CD4-positive, alpha-beta T cell treated with Interleukin-21 for 1 hour (primary cell): Measurements from ENCODE around the gene UNC5CL.

Experiments used
- DNase-seq: peaks from one replicate; pipeline ENCODE4 v3.0.0-alpha.2; 2020

The UNC5CL gene, protein sequence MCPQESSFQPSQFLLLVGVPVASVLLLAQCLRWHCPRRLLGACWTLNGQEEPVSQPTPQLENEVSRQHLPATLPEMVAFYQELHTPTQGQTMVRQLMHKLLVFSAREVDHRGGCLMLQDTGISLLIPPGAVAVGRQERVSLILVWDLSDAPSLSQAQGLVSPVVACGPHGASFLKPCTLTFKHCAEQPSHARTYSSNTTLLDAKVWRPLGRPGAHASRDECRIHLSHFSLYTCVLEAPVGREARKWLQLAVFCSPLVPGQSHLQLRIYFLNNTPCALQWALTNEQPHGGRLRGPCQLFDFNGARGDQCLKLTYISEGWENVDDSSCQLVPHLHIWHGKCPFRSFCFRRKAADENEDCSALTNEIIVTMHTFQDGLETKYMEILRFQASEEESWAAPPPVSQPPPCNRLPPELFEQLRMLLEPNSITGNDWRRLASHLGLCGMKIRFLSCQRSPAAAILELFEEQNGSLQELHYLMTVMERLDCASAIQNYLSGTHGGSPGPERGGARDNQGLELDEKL

DNA sequence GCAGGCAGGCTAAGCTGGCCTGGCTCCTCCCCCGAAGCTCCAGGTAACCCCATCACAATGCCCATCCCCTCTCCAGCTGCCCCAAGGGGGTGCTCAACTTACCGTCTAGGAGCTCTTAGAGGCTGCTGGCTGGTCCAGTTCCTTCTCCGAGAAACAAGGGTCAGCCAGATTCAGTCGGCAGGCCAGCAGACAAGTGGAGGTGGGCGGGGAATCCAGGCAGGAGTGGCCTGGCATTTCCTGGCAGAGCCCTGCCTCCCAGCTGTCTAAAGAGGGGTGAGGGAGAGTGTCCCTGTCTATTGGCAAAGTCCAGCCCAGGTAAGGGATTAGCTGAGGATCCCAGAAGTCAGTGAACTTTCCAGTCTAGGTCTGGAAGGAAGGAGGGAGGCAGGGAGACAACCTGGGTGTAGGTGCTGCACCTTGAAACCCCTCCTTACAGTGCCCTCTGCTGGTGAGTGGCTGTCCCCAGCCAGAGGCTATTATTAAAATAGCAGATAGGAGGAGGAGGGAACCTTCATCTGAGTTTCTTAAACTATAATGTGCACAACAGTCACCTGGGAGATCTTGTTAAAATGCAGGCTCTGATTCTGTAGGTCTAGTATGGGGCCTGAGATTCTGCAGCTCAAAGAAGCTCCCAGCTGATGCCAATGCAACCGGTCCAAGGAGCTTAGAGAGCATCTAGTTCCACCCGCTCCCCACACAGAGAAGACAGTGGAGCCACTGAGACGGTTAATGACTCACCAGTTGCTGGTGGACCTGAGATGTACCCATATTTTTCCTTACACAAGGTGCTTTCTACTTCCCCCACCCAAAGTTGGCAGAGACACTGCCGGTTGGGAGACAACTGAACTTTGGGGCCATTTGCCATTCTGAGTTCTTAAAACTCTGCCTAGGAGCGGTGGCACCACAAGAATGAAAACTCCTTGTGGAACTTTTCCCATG, at the start of gene UNC5CL:
UNC5CL (minus strand) TSS at position 162 of the 939 bp plus-strand sequence. CDS start 4,147 bp downstream, outside the sequence.
- DNase-seq = peak; percentile 56

DNA sequence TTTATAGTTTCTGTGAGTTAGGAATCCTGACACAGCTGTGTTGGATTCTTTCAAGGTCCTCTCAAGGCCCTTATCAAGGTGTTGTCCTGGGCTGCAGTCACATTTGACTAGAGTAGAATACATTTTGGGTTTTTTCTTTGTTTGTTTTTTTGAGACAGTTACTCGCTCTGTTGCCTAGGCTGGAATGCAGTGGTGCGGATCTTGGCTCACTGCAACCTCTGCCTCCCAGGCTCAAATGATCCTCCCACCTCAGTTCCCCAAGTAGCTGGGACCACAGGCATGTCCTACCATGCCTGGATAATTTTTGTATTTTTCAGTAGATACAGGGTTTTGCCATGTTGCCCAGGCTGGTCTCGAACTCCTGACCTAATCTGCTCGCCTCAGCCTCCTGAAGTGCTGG, 49.4 kb upstream of the UNC5CL start:
- no peak for DNase-seq

DNA sequence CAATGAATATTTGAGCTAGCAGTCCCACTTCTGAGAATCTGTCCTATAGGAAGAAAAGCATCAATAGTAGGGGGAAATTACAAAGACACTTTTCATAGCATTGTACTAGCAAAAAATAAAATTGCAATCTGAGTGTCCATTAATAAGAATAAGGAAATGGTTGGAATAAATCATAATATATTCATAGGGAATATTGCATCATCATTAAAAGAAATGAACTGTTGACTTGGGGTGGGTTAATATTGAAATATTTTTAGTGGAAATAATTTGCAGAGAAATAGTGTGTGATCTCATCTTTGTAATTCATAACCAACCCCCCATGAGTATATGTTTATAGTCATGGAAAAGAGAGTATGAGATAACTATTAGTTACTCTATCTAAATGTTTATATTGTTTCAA, 46.2 kb upstream of the UNC5CL start:
- no peak for DNase-seq

DNA sequence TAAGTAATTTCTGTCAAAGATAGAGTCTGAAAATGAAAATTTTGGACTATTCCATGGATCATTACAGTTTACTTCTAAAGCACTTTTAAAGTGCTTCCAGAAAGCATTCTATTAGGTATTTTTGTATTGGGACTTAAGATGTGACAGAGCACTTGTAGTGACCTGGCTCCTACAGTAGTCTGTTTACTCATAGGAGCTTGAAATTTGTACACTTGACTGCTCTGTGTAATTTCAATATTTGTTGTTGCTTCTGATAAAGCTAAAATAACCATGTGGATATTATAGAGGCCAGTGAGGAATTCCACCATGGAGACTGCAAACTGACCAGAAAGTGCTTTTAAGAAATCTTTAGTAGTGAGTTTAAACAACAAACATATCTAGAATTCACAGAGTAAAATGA, 44.1 kb upstream of the UNC5CL start:
- no peak for DNase-seq

DNA sequence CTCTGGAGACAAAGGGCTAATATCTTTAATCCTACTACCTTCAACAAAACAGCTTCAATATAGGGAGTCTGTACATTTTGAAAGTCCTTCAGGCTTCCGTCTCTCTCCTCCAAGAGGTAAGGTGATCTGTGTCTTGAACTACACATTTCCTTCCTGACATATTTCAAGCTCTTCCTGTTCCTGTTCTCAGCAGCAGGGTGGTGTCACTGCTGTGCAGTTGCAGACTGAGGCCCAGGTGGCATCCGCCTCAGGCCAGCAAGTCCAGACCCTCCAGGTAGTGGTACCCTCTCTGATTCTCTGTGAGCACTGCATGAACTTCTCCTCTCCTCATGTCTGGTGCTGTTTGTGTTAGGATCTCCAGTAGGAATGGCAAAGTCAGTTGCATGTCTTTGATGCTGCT, 41.6 kb upstream of the UNC5CL start:
- peak; percentile 43 for DNase-seq

DNA sequence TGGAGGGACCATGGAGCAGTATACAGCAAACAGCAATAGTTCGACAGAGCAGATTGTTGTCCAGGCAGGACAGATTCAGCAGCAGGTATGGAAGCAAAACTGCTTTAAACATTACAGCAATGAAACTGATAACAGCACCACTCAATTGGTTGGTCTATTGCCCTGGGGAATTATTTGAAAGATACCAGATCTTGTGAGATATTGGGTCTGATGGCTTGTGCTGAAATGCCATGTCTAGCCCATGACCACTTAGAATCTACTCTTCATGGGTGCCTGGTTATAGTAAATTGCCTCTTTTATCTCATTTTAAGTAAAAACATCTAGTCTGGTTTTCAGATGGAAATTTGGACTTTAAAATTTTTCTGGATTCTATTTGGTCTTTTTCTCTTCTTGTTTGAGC, 40.1 kb upstream of the UNC5CL start:
- DNase-seq = no peak

DNA sequence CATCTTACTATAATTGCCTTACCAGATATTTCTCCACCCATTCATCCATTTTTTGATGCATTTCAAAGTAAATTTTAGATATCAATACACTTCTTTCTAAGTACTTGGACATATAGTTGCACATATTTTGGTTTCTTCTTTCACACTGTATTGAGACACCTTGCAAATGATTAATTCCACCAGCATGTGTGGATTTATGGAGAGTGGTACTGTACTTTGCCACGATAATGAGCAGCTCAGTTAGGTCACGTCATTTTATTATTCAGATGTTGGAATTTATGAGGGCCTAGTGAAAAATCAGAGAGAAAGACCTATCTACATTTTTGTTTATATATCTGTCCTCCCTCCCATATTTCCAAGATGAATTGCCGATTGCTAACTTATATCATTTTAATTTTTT, 39.1 kb upstream of the UNC5CL start:
- no peak for DNase-seq

DNA sequence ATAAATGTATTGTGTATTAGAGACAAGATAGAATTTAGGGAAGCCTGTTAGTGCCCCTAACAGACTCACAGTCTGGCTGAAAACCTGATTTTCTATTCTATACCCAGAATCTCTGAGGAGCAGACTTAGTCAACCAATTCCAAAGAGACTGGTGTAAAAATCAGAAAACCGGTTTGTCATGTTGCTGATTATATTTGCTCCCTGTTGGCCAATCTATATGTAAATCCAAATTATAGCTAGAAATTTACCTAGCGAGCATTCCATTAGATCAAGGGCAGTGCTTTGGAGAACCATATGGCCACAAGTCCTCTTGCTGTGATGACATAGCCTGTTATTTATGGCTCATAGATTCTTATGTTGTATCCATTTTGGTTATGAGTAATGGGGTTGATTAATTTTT, 38.5 kb upstream of the UNC5CL start:
- no peak for DNase-seq

DNA sequence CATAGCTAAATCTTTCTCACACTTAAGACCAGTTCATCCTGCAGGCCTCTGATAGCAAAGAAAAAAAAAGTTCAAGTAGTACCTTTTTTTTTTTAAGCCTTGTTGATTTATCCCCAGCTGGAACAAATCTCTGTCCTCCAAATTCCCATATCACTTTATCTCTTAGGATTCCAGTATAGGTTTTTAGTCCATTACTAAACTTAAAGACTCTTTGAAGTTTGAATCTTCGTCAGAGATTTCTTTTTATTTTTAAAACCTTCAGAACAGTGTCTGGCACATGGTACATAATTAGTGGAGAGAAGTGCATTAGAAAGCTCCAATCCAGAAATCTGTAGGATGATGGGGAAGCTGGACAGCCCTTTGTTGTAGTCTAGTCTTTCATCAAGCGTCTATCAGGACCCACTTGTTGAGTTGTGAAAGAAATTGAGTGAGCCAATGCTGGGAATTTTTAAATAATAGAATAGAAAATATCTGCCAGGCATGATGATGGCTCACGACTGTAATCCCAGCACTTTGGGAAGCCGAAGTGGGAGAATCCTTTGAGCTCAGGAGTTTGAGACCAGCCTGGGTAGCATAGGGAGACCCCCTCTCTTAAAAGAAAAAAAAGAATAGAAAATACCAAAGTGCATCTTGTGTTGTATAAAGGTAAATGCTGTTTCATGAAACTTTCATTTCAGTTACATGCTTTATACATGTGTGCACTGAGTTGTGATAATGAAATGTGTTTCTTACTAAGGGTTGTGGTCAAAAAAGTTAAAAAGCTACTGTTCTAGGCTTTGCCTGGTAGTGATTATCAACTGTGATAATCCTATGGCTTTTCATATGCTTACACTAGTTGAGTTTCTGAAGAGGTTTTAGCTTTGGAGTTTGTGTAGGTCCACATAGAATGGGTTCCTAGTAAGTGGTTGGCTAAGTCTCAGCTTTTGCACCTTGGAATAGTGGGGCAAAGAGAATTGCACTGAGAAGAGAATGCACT, 36.9 kb upstream of the UNC5CL start:
- no peak for DNase-seq

DNA sequence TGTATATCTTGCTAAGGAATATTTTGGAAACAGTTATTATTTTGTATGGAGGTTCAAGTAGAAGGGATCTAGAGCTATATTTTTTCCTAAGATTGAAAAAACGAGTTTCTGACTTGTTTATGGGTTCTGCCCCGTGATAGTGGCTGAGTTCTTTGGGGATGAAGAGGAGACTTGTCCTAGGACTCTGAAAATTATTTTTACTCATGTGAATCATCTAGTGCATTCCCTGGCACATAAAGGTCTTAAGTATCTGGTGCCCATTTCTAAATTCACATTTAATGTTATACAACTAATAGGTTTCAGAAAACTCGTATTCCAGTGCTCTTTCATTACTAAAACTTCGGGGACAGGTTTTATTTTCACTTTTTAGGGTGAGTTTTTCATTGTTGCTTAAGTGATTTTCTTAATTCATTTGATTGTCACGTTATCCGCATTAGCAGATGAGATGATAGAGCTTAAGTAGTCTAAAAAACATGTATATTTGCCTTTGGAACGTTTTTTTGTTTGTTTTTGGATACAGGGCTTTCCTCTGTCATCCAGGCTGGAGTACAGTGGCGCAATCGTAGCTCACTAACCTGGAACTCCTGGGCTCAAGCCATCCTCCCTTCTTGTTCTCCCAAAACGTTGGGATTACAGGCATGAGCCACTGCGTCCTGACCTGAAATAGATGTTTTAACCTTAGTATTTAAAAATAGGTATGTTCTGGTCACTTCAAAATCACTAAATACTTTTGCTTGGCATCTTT, 35.8 kb upstream of the UNC5CL start:
- DNase-seq = no peak

DNA sequence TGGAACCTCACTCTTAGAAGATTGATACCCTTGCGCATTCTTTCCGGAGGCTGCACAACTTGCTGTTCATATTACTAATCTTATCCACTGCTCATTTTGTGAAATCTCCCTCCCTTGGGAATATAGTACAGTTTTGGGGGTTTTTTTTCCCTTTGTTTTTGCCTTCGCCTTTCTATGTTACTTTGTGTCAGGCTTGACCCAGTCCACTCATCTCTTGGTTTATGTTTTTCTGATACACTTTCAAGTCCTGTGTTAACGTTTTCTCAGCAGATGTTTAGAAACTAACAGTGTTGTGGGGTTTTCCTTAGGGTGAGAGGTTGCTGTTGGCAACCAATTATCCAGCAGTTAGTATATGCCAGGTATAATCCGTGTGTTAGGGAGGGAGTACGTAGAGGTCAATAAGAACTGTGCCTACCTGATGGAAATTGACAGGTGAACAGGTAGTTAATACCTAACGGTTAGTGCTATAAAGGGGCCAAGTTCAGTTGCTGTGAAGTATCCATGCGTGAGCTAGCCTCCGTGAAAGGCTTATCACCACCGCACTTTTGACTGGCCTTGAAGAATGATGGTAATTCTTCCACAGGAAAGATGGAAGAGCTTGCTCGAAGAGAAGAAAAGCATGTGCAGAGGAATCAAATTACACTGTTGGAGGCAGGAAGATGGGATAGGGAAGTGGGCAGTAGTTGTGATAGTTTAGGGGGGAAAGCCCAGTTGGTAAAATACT, 35.1 kb upstream of the UNC5CL start:
- DNase-seq = peak; percentile 64

DNA sequence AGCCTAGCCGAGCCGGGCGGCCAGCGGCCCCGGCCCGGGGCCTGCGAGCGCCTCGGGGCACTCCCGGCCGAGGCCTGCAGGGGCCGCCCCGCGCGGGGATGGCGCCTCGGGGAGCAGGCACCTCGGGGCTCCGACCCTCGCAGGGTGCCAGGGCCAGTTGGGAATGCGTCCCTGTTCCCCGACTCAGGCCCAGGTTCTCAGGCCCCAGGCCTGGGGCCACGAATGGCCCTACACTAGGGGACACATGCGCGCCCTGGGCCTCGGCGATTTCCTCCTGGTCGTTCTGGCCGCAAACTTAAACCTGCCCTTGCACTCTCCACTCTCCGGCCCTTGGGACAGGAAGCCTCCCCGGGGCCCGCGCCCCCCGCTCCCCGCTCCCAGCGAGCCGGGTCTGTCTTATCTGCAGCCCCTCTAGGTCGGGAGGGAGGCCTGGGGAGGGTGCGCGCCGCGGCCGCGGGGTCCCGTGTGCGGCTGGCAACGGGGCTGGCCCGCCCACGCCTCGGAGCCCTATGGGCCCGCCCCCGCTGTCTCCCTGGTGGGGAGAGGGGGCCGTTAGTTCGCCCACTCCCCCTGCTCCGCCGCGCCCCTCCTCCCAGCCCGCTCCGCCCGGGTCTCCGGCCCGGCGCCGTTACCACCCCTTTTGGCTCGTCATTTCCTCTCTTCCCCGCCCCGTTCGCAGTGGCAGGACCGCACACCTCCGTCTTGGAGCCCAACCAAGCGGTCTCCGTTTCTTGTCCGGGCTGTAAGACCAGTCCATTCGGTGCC, 34.4 kb upstream of the UNC5CL start:
- peak; percentile 90 for DNase-seq

DNA sequence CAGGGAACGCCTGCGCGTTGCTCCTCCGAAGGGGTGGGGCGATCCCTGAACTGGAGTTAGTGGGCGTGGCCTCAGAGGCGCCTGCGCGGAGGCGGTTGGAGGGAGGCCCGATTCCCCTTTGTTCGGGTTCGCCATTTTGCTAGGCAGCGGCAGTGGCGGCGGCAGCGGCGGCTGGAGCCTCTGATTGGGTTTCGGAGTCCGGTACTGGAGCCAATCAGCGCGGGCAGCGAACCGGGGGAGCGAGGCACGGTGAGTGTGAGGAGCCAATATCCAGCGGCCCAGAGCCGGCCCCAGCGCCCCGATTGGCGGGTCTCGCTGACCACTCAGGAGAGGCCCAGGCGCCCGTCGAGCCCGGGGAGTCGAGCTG, 33.8 kb upstream of the UNC5CL start, which contains the start of gene NFYA:
NFYA (plus strand) TSS at position 139 of the 367 bp plus-strand sequence. CDS start 6,116 bp downstream, outside the sequence.
- DNase-seq = no peak

DNA sequence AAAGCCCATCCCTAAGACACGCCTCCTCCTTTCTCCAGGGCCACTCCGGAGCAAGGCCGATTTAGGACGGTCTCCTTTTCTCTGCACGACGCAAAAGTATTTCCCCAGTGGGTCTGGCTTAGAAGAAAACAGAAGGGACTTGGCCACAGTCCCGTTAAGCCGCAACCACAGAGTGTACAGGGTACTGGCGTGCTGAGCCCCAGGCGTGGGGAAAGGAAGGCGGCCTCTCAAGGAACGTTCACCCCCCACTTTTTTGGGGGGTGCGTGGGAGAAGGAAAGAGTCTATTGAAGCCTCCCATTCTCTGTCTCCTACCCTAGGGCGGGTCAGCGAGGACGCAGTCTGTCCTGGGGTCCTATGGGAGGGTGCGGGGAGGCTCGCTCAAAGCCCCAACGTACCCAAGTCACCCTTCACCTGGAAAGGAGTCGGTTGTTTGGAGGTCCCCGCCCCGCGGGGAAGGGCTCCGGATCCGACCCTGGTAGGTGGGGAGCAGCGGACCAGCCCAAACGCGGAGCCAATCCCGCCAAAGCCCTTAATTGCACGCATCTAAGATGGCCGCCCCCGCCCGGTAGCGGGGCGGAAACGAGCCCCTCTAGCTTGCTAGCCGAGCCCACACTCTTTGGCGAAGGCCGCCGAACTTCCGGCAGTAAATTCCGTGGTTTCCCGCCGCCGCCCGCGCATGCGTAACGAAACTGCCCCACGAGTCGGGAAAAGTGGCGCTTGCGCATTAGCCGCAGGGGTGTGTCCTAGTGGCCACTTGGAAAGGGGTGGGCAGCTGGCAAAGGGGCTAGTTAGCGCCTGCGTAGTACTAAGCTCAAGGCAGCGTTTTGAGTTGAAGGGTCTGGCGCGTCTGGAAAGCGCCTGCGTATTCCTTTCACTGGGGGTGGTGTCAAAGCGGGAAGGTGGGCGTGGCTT, 33.2 kb upstream of the UNC5CL start, which contains the start of gene OARD1:
OARD1 (minus strand) TSS at position 434 of the 913 bp plus-strand sequence. CDS start 722 bp downstream, outside the sequence.
- DNase-seq = peak; percentile 100

DNA sequence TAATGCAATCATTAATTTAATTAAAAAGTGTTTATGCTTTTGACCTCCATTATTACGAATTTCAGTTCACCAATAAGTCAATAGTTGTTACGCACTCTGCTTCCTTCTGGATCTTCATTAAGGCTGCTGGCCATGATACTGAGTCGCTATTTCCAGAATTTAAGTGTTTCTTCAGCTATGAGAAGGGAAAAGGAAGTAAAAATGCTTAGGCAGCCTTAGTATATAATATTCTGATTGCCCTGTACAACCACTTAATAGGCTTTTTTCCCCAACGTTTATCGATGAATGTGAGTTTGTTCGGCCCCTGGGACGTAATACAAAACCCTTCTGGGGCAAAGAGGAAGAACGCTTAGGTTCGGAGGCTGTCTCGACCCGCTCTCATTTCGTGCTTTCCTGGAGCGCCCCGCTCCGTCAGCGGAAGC, 32.5 kb upstream of the UNC5CL start:
- no peak for DNase-seq

DNA sequence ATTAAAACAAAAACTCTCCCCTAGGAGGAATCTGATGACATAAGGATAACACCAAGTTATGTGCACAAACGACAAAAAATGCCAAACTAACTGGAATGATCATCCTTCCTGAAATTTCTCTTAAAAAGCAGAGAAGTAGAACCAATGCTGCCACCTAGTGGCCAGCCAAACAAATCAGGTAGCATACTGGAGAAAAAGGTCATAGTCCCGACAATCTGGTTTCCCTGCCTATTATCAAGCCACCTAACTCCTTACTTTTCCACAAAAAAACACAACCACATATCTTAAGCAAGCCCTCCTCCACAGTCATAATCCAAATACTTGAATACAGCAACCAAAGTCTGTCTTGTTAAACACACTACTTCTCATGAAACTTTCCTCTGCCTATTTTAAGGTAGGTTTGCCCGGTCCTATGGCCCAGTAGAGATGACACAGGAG, 27.9 kb upstream of the UNC5CL start:
- DNase-seq = peak; percentile 67

DNA sequence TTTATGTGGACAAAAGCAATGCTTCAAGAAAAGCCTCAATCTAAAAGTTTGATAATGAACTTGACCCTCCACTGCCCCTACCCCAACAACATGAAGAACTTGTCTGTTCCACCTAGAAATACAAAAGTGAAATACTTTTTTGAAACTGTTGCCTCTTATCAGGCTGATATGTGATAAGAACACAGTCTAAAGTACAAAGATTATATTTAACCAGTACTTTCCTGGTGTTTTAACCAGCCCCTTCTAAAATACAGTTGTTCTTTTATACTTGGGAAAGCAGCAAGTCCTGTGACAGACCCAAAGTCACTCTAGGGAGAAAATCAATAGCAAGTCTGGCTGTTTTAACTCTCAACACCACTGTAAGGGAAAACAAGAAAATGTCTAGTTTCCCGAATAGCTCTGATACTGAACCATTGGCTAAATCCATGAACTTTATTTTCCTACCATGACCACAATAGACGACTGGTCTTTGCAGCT, 26.6 kb upstream of the UNC5CL start:
- DNase-seq = no peak

DNA sequence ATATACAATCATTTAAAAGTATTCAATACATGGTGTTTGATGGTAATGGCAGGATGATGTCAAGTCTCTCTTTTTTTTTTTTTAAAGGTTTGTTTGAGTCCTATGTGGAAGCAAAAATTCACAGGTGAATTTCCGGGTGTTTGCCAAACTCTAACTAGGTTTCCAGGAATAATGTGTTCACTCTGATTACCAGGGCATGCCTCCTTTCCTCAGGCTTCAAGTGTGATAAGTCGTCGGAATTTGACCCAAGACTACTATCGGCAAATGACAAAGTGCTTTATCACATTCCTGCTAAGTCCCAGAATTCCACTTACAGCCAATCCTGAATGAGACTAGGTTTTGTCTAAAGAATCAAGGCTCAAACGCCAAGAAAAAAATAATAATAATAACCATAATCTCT, 25.8 kb upstream of the UNC5CL start:
- DNase-seq = no peak

DNA sequence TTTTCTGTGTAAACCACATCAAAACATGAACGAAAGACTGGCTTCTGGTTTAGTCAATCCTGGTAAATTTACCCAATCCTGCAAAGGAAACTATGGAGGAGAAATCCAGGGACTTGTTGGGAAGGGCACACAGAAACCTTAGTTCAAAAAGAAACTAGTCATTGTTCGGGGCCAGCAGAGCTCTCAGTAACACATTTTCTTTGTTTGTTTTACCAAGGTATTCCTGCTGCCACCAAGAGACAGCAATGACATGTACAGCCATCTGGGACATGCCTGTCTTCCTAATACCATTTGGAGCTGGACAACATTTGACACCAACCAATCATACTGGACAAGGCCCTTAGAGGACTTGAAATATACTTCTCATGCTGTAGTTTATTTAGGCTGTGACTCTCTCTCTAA, 24.9 kb upstream of the UNC5CL start:
- DNase-seq = no peak
